ENCODE data around the gene KDM6A.
"Not testable (repeated sequence)": the region's sequence is repeated elsewhere in the genome, so short reads cannot be mapped to it uniquely, and the experiment has no call there.

KDM6A gene

GRCh38 chrX:45083314-45083713 lies 210.3 kb downstream of the KDM6A start:
- no peak for DNase-seq (ENCODE audit: low spot score)

GRCh38 chrX:45110494-45110893 lies 237.5 kb downstream of the KDM6A start:
- no peak for DNase-seq (ENCODE audit: low spot score)

GRCh38 chrX:45126158-45126557 lies 253.2 kb downstream of the KDM6A start:
- no peak for DNase-seq (ENCODE audit: low spot score)

GRCh38 chrX:45128896-45129454 lies 256.0 kb downstream of the KDM6A start:
- no peak for DNase-seq (ENCODE audit: low spot score)

GRCh38 chrX:45133465-45133864 lies 260.5 kb downstream of the KDM6A start:
- no peak for DNase-seq (ENCODE audit: low spot score)

GRCh38 chrX:45134315-45134731 lies 261.3 kb downstream of the KDM6A start:
- DNase-seq (ENCODE audit: low spot score): no peak

- no peak for DNase-seq (ENCODE audit: low spot score)
Observed at GRCh38 chrX:45134775-45135174, 261.8 kb downstream of the KDM6A start.

GRCh38 chrX:45135391-45136075 lies 262.5 kb downstream of the KDM6A start:
- not testable (repeated sequence) for DNase-seq (ENCODE audit: low spot score)

GRCh38 chrX:45137531-45137930 lies 264.5 kb downstream of the KDM6A start:
- DNase-seq (ENCODE audit: low spot score): no peak

- no peak for DNase-seq (ENCODE audit: low spot score)
Observed at GRCh38 chrX:45138525-45138924, 265.5 kb downstream of the KDM6A start.

- DNase-seq (ENCODE audit: low spot score): no peak
Observed at GRCh38 chrX:45140812-45141211, 267.8 kb downstream of the KDM6A start.

GRCh38 chrX:45142185-45142584 lies 269.2 kb downstream of the KDM6A start:
- no peak for DNase-seq (ENCODE audit: low spot score)

- no peak for DNase-seq (ENCODE audit: low spot score)
Observed at GRCh38 chrX:45143455-45143854, 270.5 kb downstream of the KDM6A start.

GRCh38 chrX:45145492-45146215 lies 272.7 kb downstream of the KDM6A start:
- DNase-seq (ENCODE audit: low spot score): no peak

GRCh38 chrX:45150821-45151220 lies 277.8 kb downstream of the KDM6A start:
- no peak for DNase-seq (ENCODE audit: low spot score)

GRCh38 chrX:45154033-45154360 lies 281.0 kb downstream of the KDM6A start:
- no peak for DNase-seq (ENCODE audit: low spot score)

- DNase-seq (ENCODE audit: low spot score): no peak
Observed at GRCh38 chrX:45154462-45154861, 281.5 kb downstream of the KDM6A start.

GRCh38 chrX:45157647-45158046 lies 284.7 kb downstream of the KDM6A start:
- no peak for DNase-seq (ENCODE audit: low spot score)

Data from AG08395 (cell line).